Measurements from ENCODE around the gene GHRH. TPM values are rescaled to one million over a fixed set of nuclear protein-coding genes. Genes with fewer than 3 reads are reported as not detected.

Gene GHRH
- total RNA-seq, 1 donor, result not detected

- no peak overlapping the region for H3K4me3 ChIP-seq (ENCODE audit: low read depth, low read length)
- DNase-seq (ENCODE audit: low read depth), result peak; percentile 57
- TF ChIP-seq CTCF (IDR thresholded peaks at IDR 0.05; ENCODE audit: insufficient read depth, low read length), result no peak
Observed at GRCh38 chr20:37220731-37221130, 40.9 kb downstream of the GHRH start.

GRCh38 chr20:37219751-37220668 lies 41.6 kb downstream of the GHRH start:
- no peak overlapping the region for H3K4me3 ChIP-seq (ENCODE audit: low read depth, low read length)
- no peak for DNase-seq (ENCODE audit: low read depth)
- TF ChIP-seq CTCF (IDR thresholded peaks at IDR 0.05; ENCODE audit: insufficient read depth, low read length), result no peak

GRCh38 chr20:37218976-37219375 lies 42.6 kb downstream of the GHRH start:
- TF ChIP-seq CTCF (IDR thresholded peaks at IDR 0.05; ENCODE audit: insufficient read depth, low read length), result no peak
- DNase-seq (ENCODE audit: low read depth), result no peak
- no peak overlapping the region for H3K4me3 ChIP-seq (ENCODE audit: low read depth, low read length)

GRCh38 chr20:37218441-37218840 lies 43.2 kb downstream of the GHRH start:
- no peak overlapping the region for H3K4me3 ChIP-seq (ENCODE audit: low read depth, low read length)
- DNase-seq (ENCODE audit: low read depth), result no peak
- TF ChIP-seq CTCF (IDR thresholded peaks at IDR 0.05; ENCODE audit: insufficient read depth, low read length), result no peak

GRCh38 chr20:37209661-37210314 lies 51.8 kb downstream of the GHRH start:
- H3K4me3 ChIP-seq (ENCODE audit: low read depth, low read length), result no peak overlapping the region
- no peak for TF ChIP-seq CTCF (IDR thresholded peaks at IDR 0.05; ENCODE audit: insufficient read depth, low read length)
- no peak for DNase-seq (ENCODE audit: low read depth)

GRCh38 chr20:37209193-37209592 lies 52.4 kb downstream of the GHRH start:
- DNase-seq (ENCODE audit: low read depth), result no peak
- TF ChIP-seq CTCF (IDR thresholded peaks at IDR 0.05; ENCODE audit: insufficient read depth, low read length), result no peak
- no peak overlapping the region for H3K4me3 ChIP-seq (ENCODE audit: low read depth, low read length)
